Endothelial cell of umbilical vein (primary cell): ENCODE data around the gene DUSP14. TPM values are rescaled to one million over a fixed set of nuclear protein-coding genes. Genes with fewer than 3 reads are reported as not detected.

ENCODE experiments used
- Bru-seq: library from RNA; stranded (reverse); fragments of 400-500 nt; gene quantifications from one replicate; lab custom pipeline; 2021; lab: Mats Ljungman, UMichigan
- BruChase-seq, 2 experiments: library from RNA; stranded (reverse); fragments of 400-500 nt; gene quantifications; one replicate each; lab custom pipeline; 2021; lab: Mats Ljungman, UMichigan
- BruUV-seq: library from RNA; stranded (reverse); fragments of 400-500 nt; replicated peaks from 2 replicates; lab custom pipeline; 2021; lab: Mats Ljungman, UMichigan
- CTCF ChIA-PET: fragments of 300-600, 350-600 bp; sonication (Branson Sonifier 250); formaldehyde crosslinking; loops from one replicate; lab custom pipeline; 2021; ENCODE audit warnings: antibody characterized with exemption, inconsistent platforms; lab: Charles Lee
- POLR2A ChIA-PET: fragments of 300-600, 350-600 bp; sonication (Branson Sonifier 250); formaldehyde crosslinking; loops from one replicate; lab custom pipeline; 2021; ENCODE audit warnings: antibody characterized with exemption, inconsistent platforms; lab: Charles Lee
- DNase-seq: peaks from one replicate; pipeline ENCODE4 v3.0.0-alpha.2; 2011; ENCODE audit warnings: low read depth, low spot score
- FAIRE-seq: peaks from 2 replicates; lab custom pipeline; 2011; peaks lifted over from hg19 to GRCh38; lab: Jason Lieb, UNC
- H2AFZ ChIP-seq: 2 replicates; pipeline ENCODE4 v1.6.0; 2012; ENCODE audit warnings: low read depth, low read length, control low read depth, inconsistent platforms
- H3K27ac ChIP-seq: 2 replicates; pipeline ENCODE4 v1.5.1; 2011; ENCODE audit warnings: low read depth, mild to moderate bottlenecking, control low read depth, low read length, moderate library complexity; ENCODE audit not compliant: insufficient read depth
- H3K27me3 ChIP-seq, 2 experiments: 2 replicates each; pipeline versions ENCODE4 v1.6.0 to v1.6.1; 2011; ENCODE audit warnings: low read length in 2 of 2, mixed read lengths in 1 of 2; ENCODE audit not compliant: control insufficient read depth in 2 of 2, insufficient read depth in 2 of 2
- H3K36me3 ChIP-seq, 2 experiments: 2 replicates in 1 of 2; 3 replicates in 1 of 2; pipeline ENCODE4 v1.5.1; 2011; ENCODE audit warnings: low read length in 2 of 2, mild to moderate bottlenecking in 1 of 2, moderate library complexity in 1 of 2; ENCODE audit not compliant: control insufficient read depth in 2 of 2, insufficient read depth in 2 of 2; ENCODE audit errors: extremely low read depth in 1 of 2
- H3K4me1 ChIP-seq: 3 replicates; pipeline ENCODE4 v1.5.1; 2011; ENCODE audit warnings: mild to moderate bottlenecking, low read length; ENCODE audit not compliant: control insufficient read depth, insufficient read depth; ENCODE audit errors: extremely low read depth
- H3K4me2 ChIP-seq: 2 replicates; pipeline ENCODE4 v1.6.1; 2011; ENCODE audit warnings: low read length, control low read depth, mixed read lengths; ENCODE audit not compliant: insufficient read depth
- H3K4me3 ChIP-seq, 3 experiments: fragments of 200-600 bp in 1 of 3; sonication (generic), shearing (Covaris generic) in 1 of 3; replicated peaks in 1 of 3; 2 replicates each; pipeline ENCODE4 v1.5.1; 2011 to 2016; ENCODE audit warnings: control low read depth in 3 of 3, low read length in 3 of 3, mild to moderate bottlenecking in 2 of 3, inconsistent platforms in 1 of 3, low read depth in 1 of 3, moderate library complexity in 1 of 3; ENCODE audit not compliant: insufficient read depth in 1 of 3
- H3K79me2 ChIP-seq: 2 replicates; pipeline ENCODE4 v1.6.0; 2012; ENCODE audit warnings: low read length, inconsistent platforms; ENCODE audit not compliant: control insufficient read depth, insufficient read depth
- H3K9ac ChIP-seq: replicated peaks from 2 replicates; pipeline ENCODE3; 2011; ENCODE audit warnings: low read length, control low read depth; ENCODE audit not compliant: insufficient read depth; ENCODE audit errors: extremely low read depth
- H3K9me1 ChIP-seq: replicated peaks from 3 replicates; pipeline ENCODE4 v1.6.0; 2011; ENCODE audit warnings: mild to moderate bottlenecking, low read length; ENCODE audit not compliant: control insufficient read depth, insufficient read depth; ENCODE audit errors: extremely low read depth
- H3K9me3 ChIP-seq: replicated peaks from 2 replicates; pipeline ENCODE4 v1.5.1; 2012; ENCODE audit warnings: low read length, inconsistent platforms; ENCODE audit not compliant: control insufficient read depth, insufficient read depth
- H4K20me1 ChIP-seq: replicated peaks from 2 replicates; pipeline ENCODE3; 2011; ENCODE audit warnings: mild to moderate bottlenecking, low read length; ENCODE audit not compliant: control insufficient read depth, insufficient read depth; ENCODE audit errors: extremely low read depth
- CTCF ChIP-seq, 2 donors: IDR thresholded peaks; 1 replicate in 1 of 2; 2 replicates in 1 of 2; pipeline ENCODE4 v1.5.1; 2011; ENCODE audit warnings: low read length in 2 of 2, mild to moderate bottlenecking in 2 of 2, moderate library complexity in 2 of 2, control low read depth in 1 of 2, inconsistent platforms in 1 of 2, low read depth in 1 of 2; ENCODE audit not compliant: insufficient read depth in 1 of 2; ENCODE audit errors: extremely low read depth in 1 of 2
- EZH2 ChIP-seq: IDR thresholded peaks from 2 replicates; pipeline ENCODE4 v1.6.1; 2012; ENCODE audit warnings: borderline replicate concordance, low read depth, mild to moderate bottlenecking, moderate library complexity, low read length, inconsistent platforms; ENCODE audit not compliant: severe bottlenecking
- FOS ChIP-seq: IDR thresholded peaks from 2 replicates; pipeline ENCODE4 v1.6.1; 2011; ENCODE audit warnings: mild to moderate bottlenecking, low read length, moderate library complexity, borderline replicate concordance; ENCODE audit not compliant: insufficient read depth
- MAX ChIP-seq: IDR thresholded peaks from 2 replicates; pipeline ENCODE4 v1.6.1; 2011; ENCODE audit not compliant: insufficient read depth, insufficient read length
- MYC ChIP-seq: IDR thresholded peaks from one replicate; pipeline ENCODE4 v1.6.1; 2011; ENCODE audit warnings: mild to moderate bottlenecking, low read depth, low read length
- POLR2A ChIP-seq: IDR thresholded peaks from 2 replicates; pipeline ENCODE4 v1.6.1; 2012; ENCODE audit warnings: low read depth, mild to moderate bottlenecking, control low read depth, low read length
- POLR2AphosphoS5 ChIP-seq: IDR thresholded peaks from 2 replicates; pipeline ENCODE4 v1.6.1; 2012; ENCODE audit warnings: low read depth, mild to moderate bottlenecking, control low read depth, low read length, moderate library complexity; ENCODE audit not compliant: insufficient read depth
- dilution Hi-C: fragments of 300-500 bp; cut with MboI; formaldehyde crosslinking; loops from one replicate; pipeline ENCODE4 v1.15.0; 2019; ENCODE audit warnings: low sequenced_read_pairs; ENCODE audit not compliant: extremely low pct_ligation_motif_present
- intact Hi-C: fragments of 100-400 bp; cut with micrococcal nuclease; formaldehyde crosslinking; loops from one replicate; pipeline ENCODE4 v1.10.0; 2022
- long read RNA-seq: library from polyadenylated mRNA; stranded (forward); transcript quantifications from one replicate; pipeline ENCODE4 v2.0.0, GENCODE V29; 2021
- polyA minus RNA-seq, 3 experiments: library from RNA; depleted of rRNA, polyadenylated mRNA; stranded (reverse); fragments of >200 nt; gene quantifications; 1 replicate in 1 of 3; 2 replicates in 2 of 3; pipeline ENCODE4 v1.2.3, GENCODE V29; 2011
- polyA plus RNA-seq, 4 experiments: library from polyadenylated mRNA; depleted of rRNA in 3 of 4; stranded (reverse) in 3 of 4; unstranded in 1 of 4; fragments of >200 nt; gene quantifications; 2 replicates each; pipeline versions ENCODE4 v1.2.1 to v1.2.3, GENCODE V29; 2011 to 2012; ENCODE audit warnings: missing spikeins in 1 of 4
- total RNA-seq: library from RNA; stranded (reverse); gene quantifications from 2 replicates; pipeline ENCODE4 v1.2.3, GENCODE V29; 2021

The DUSP14 gene
- total RNA-seq (33.5 and 36.4 TPM in 2 replicates), polyA plus RNA-seq (62.5 and 64.2 TPM in 2 replicates), polyA minus RNA-seq (44.1 and 49.4 TPM in 2 replicates), Bru-seq, nascent RNA (percentile 82 among the genes with signal in this experiment), BruChase-seq, experiment 1, labeled RNA remaining after a 6-hour chase (percentile 74 among the genes with signal in this experiment), BruChase-seq, experiment 2, labeled RNA remaining after a 2-hour chase (percentile 78 among the genes with signal in this experiment)
- polyA plus RNA-seq (2011; cell fraction: cytosol; rRNA removed) = 58.9 and 63.2 TPM in 2 replicates
- polyA plus RNA-seq (2011; cell fraction: nucleus; rRNA removed) = 33.4 and 35.0 TPM in 2 replicates
- polyA plus RNA-seq (2012) = 42.6 and 52.3 TPM in 2 replicates
- 22.7 TPM for polyA minus RNA-seq (2011; cell fraction: cytosol; rRNA and poly(A)+ RNA removed)
- 16.9 and 20.3 TPM in 2 replicates for polyA minus RNA-seq (2011; cell fraction: nucleus; rRNA and poly(A)+ RNA removed)
- long read RNA-seq, transcript DUSP14-206 (3 exons, 1,537 nt) = major isoform, 11 of 17 reads
- long read RNA-seq, partial matches to known transcripts = 4 of 17 reads
- long read RNA-seq, other reads (novel, unspliced or antisense) = 0 of 17 reads

GRCh38 chr17:37489197-37490001 is at the start of gene DUSP14:
DUSP14 (plus strand) TSS chr17:37489891; CDS start chr17:37512273, 22,382 bp downstream.
- Histone ChIP-seq H2AFZ (peak within 1 kb of the TSS; percentile 75), H3K9me1 (no peaks in the 10 kb centered on the region), H3K4me1 (peaks cover 34% of the 10 kb centered on the region), H3K27me3 (no peaks in the 10 kb centered on the region), H3K27ac (peak within 1 kb of the TSS; percentile 77), H3K4me3 (peak within 1 kb of the TSS; percentile 48 to 82 (median 65)), H4K20me1 (peaks cover 2% of the 10 kb centered on the region), H3K79me2 (peaks cover 38% of the 10 kb centered on the region), H3K9me3 (no peaks in the 10 kb centered on the region), H3K4me2 (peak within 1 kb of the TSS; percentile 94), H3K36me3 (no peaks in the 10 kb centered on the region), H3K9ac (peak within 1 kb of the TSS; percentile 83)
- dilution Hi-C loops (no loop called here), intact Hi-C loops (loop anchor here (2.0 to 5.0 kb wide), 2 partner anchors 51 to 118 kb away; partner anchors contain the start of gene SYNRG)
- FAIRE-seq = no peak
- no peak for TF ChIP-seq MAX
- TF ChIP-seq POLR2AphosphoS5 = peak; percentile 56
- TF ChIP-seq FOS = no peak
- TF ChIP-seq MYC = no peak
- TF ChIP-seq POLR2A = peak; percentile 81
- TF ChIP-seq CTCF (IDR thresholded peaks at IDR 0.05; ENCODE audit: extremely low read depth in 1 of 2, insufficient read depth in 1 of 2, low read depth in 1 of 2, low read length in 2 of 2) = no peak
- TF ChIP-seq EZH2 = no peak
- BruUV-seq = TSS peak; percentile 18
- ChIA-PET CTCF (interaction anchor here (1.0 to 1.5 kb wide), 4 partner anchors 9 to 13 kb away, joined by 3 to 6 read pairs (median 3); no protein-coding TSS in a partner anchor), POLR2A (interaction anchor here (0.5 kb wide), 1 partner anchor 49 kb away, joined by 3 read pairs; no protein-coding TSS in a partner anchor)
- peak; percentile 80 for DNase-seq
